ENCODE measurements around the gene ZBTB20.

- TF ChIP-seq CTCF (IDR thresholded peaks at IDR 0.05): no peak
- TF ChIP-seq NFIC (IDR thresholded peaks at IDR 0.05; ENCODE audit: borderline replicate concordance): no peak
- TF ChIP-seq GABPA (IDR thresholded peaks at IDR 0.05; ENCODE audit: low read depth): no peak
- no peak for TF ChIP-seq RXRA (IDR thresholded peaks at IDR 0.05; ENCODE audit: borderline replicate concordance, low read depth)
- TF ChIP-seq EP300 (IDR thresholded peaks at IDR 0.05; ENCODE audit: borderline replicate concordance in 1 of 2, low read depth in 1 of 2, low read length in 1 of 2): no peak
- no peak for TF ChIP-seq RAD21 (IDR thresholded peaks at IDR 0.05; ENCODE audit: low read length)
- no peak for TF ChIP-seq USF1 (IDR thresholded peaks at IDR 0.05; ENCODE audit: borderline replicate concordance, low read depth)
- TF ChIP-seq USF2 (IDR thresholded peaks at IDR 0.05; ENCODE audit: borderline replicate concordance, low read depth, low read length): no peak
- TF ChIP-seq TEAD4 (IDR thresholded peaks at IDR 0.05; ENCODE audit: borderline replicate concordance, insufficient read depth): no peak
- TF ChIP-seq MAX (IDR thresholded peaks at IDR 0.05; ENCODE audit: low read depth): no peak
- no peak for TF ChIP-seq GATA2 (CRISPR knock-in tag; IDR thresholded peaks at IDR 0.05)
- TF ChIP-seq JUND (IDR thresholded peaks at IDR 0.05): no peak
- TF ChIP-seq EZH2phosphoT487 (IDR thresholded peaks at IDR 0.05; ENCODE audit: borderline replicate concordance, low read depth): no peak
Measured at GRCh38 chr3:114336857-114337256, 810.2 kb downstream of the ZBTB20 start.

All from SK-N-SH (cell line).